HG03378 (cell line): ENCODE data around the gene TRAF3IP1.
"Not testable (repeated sequence)": the region's sequence is repeated elsewhere in the genome, so short reads cannot be mapped to it uniquely, and the experiment has no call there.

Experiments used
- ATAC-seq: cut with Tn5 transposase; IDR thresholded peaks from one replicate; pipeline ENCODE4 v1.9.1; 2021; ENCODE audit warnings: mild to moderate bottlenecking, moderate library complexity; ENCODE audit not compliant: unreplicated experiment

TRAF3IP1 gene

GRCh38 chr2:238405217-238405555 is 84.9 kb downstream of the TRAF3IP1 start:
- ATAC-seq: not testable (repeated sequence)

DNA sequence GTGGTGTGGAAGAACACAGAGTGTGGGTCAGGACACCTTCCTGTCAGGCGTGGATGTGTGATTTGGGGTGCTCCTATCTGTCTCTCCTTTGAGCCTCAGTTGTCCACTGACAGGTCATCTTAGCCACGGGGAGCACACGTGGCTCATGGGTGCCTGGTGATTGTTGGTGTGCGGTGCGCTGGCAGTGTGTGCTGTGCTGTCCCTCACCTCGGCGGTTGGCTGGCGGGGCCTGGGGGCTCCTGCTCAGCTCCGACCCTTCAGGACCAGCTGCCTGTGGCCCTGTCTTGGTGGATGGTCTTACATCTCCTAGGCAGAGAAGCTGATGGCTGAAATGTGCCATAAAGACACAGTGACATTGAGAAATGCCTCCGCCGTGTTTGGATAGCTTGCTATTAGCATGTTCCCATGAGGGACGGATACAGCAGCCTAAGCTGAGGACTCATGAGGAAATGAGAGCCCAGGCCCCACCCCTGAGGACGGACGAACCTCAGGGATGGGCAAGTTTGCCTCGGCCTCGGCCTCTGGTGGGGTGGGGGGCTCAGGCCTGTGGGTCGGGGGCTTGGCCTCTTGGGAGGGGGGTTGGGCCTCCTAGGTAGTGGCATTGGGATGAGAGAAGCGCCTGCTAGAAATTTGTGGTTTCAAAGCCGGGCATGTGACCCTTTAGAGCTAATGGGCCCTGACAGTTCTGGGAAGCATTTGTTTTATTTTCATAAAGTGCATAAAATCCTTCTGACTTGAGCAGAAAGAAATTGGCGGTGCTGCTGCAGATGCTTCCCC is 86.1 kb downstream of the TRAF3IP1 start:
- ATAC-seq: no peak

DNA sequence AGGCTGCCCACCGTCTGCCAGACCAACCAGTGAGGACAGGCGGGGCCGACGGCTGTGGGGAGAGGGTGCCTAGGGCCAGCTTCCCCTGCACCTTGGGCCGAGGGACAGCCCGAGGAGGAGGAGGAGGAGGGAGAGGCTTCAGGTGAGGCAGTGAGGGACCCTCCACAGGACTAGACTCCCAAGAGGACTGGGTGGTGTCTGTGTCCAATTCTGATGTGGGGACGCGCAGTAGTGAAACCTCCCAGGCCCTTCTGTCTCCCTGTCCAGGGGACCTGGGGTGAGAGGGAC is 86.6 kb downstream of the TRAF3IP1 start:
- no peak for ATAC-seq

GRCh38 chr2:238407566-238407965 is 87.2 kb downstream of the TRAF3IP1 start:
- ATAC-seq: no peak

- no peak for ATAC-seq
Observed at GRCh38 chr2:238408615-238409340, 88.5 kb downstream of the TRAF3IP1 start.

DNA sequence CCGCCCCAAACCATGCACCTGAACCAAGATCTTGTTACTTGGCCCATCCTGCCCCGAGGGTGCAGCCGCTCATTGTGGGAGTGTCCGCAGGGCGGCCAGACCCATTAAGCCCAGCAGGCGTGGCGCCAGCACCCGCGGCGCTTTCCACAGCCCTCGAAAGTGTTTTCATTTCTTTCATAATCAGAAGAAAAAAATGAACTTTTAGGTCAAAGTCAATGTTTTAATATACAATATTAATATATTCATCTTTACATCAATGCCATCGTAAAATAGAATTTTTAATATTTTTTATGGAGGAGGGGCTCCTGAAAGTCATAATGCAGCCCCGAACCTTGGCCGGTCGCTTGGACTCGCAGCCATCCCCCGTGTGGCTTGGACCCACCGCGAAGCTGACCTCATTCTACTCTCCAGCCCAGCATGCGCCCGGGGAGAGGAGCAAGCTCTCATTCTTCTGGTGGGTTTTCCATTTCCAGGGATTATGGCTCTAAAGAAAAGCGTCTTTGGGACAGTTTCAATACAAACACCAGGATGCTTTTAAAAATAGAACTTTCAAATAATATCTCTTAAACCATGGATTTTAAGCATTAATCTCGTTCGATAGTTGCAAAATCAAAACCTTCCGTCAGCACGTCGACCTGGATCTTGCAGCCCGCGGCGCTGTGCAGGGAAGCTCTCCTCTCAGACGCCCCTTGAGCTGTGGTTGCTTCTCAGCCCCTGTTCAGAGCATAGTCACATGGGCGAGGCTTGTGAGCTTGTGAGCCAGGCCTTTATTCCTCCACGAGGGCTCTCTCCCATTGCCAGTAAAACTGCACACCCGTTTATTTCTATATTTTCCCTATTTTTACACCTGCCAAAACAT is 89.3 kb downstream of the TRAF3IP1 start:
- ATAC-seq: no peak

- ATAC-seq: no peak
Observed at GRCh38 chr2:238412067-238412767, 91.9 kb downstream of the TRAF3IP1 start.

DNA sequence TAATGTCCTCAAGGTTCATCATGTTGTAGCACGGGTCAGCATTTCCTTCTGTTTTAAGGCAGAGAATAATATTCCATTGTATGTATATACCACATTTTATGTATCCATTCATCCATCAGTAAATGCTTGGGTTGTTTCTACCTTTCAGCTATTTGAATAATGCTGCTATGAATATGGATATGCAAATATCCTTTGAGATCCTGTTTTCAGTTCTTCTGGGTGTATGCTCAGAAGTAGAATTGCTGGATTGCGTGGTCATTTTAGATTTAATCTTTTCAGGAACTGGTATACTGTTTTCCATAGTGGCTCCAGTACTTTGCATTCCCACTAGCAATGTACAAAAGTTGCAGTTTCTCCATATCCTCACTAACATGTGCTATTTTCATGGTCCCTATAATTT is 93.0 kb downstream of the TRAF3IP1 start:
- no peak for ATAC-seq

- ATAC-seq: no peak
Observed at GRCh38 chr2:238415036-238415764, 94.9 kb downstream of the TRAF3IP1 start.

DNA sequence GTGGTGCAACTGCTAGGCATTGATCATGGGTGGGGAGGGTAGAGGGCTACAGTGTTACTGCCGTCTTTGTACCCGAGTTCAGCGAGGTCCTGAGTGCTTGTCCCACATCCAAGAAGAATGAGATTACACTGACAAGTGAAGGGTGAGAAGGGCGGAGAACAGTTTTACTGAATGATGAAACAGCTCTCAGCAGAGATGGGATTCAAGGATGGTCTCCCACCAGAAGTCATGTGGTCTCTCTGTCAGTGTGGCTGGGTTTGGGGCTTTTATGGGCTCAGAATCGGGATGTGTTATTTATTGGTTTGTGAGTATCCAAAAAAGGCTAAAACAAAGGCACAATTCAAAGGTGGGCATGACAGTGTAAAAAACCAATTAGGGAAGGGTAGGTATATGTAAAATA is 95.6 kb downstream of the TRAF3IP1 start:
- ATAC-seq: no peak

DNA sequence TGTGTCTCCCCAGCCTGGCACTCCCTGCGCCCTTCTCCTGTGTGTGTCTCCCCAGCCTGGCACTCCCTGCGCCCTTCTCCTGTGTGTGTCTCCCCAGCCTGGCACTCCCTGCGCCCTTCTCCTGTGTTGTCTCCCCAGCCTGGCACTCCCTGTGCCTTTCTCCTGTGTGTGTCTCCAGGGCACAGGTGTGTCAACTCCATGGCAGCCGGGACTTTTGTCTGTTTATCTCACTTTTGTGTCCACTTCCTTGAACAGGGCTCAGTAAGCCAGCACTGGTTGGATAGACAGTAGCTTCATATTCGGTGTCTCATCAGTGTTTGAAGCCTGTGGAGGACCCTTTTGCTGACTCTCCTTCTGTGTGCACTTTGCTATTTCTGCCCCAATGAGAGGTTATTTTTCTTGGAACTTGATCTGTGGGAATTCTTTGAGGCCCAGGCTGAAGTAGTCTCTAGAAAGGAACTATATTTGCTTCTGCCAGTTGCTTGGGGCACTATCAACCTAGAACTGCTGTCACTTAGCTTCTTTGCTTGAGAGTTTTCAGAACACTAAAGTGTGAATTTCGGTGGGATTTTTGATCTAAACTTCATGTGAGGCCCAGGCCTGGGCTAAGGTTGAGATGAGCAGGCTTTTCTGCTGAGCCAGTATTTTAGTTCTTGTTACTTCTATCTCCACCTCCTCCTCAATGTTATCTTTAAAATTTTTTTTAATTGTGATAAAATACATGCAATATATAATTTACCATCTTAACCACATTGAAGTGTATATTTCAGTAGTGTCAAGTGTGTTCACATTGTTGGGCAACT is 98.1 kb downstream of the TRAF3IP1 start:
- no peak for ATAC-seq

GRCh38 chr2:238418999-238419546 is 98.8 kb downstream of the TRAF3IP1 start:
- ATAC-seq: no peak

DNA sequence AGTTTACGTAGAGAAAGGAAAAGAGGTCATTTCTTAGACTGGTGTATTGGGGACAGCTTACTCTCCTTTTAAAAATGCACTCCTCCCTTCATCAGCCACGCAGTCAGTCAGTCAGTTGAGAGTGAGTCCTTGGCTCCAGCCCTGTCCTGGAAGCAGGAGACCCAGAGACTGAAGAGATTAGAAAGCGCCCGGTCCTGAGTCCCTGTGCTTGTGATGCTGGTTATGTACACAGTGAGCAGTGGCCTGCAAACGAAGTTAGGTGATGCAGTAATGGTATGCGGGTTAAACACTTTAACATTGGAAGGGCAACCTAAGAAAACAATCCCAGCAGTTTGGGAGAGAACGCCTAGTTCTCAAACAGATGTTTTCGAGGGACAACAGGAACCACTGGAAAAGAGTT is 100.1 kb downstream of the TRAF3IP1 start:
- ATAC-seq: no peak

DNA sequence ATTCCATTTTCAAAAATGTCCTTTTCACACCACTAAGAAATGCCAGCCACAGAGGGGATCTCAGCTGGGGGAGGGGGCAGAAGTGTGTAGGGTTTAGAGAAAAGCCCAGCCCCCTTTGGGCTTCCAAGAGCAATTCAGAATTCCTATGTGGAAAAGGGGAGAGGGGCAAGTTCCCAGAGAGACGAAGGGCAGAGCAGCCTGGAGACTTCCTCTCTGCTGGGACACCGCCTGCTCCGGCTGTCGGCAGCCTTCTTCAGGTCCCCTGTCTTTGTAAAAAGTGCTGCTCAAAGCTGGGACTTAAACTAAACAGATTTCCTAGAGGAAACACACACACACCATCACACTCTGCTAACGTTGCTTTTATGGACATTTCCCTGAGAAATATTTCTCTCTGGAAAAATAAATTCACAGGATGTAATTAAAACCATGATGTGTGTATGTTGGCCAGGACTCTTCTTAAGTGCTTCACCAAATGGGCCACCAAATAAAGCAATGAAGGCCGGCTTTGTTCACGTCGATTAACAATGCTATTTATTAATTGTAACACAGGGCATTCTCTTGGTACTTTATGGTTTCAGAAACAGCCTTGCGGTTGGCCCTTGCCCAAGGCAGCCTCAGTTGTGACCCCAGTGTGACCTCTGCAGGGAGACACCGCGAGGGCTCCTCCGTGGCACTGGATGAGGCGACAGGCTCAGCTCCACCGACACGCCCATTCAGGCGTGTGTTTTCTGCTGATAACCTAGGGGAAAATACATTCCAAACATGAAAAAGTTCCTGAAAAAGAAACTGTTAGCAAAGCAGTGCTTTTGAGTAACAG is 100.8 kb downstream of the TRAF3IP1 start:
- no peak for ATAC-seq

DNA sequence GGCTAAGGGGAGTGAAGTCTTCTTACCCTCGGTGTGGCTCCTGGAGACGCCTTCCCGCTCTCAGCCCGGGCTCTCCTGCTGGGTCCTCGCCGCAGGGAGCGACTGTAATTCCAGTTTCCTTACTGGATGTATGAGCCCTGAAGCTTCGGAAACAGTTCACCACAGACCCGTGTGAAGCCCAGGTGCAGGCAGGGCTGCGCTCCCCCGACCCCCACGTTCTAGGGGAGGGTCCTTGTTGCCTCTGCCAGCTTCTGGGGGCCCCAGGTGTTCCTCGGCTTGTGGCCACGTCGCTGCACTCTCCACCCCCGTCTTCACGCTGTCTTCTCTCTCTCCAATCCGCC is 101.3 kb downstream of the TRAF3IP1 start:
- no peak for ATAC-seq

GRCh38 chr2:238422285-238422684 is 102.0 kb downstream of the TRAF3IP1 start:
- ATAC-seq: no peak

GRCh38 chr2:238422940-238423339 is 102.6 kb downstream of the TRAF3IP1 start:
- ATAC-seq: no peak

GRCh38 chr2:238423561-238424312 is 103.4 kb downstream of the TRAF3IP1 start:
- no peak for ATAC-seq
